RWPE2 (cell line): ENCODE results near the gene PCCA.

Experiments used
- ATAC-seq: fragments of 200-7000 bp; cut with Tn5 transposase; 3 replicates; pipeline ENCODE4 v1.9.1; 2021; ENCODE audit warnings: low read depth
- DNase-seq: peaks from one replicate; pipeline ENCODE4 v3.0.0-alpha.2; 2020; ENCODE audit warnings: low spot score
- H3K27ac ChIP-seq: fragments of 450-650 bp; 2 replicates; pipeline ENCODE4 v1.5.1; 2017; ENCODE audit warnings: mild to moderate bottlenecking; ENCODE audit not compliant: poor library complexity, severe bottlenecking
- H3K27me3 ChIP-seq: fragments of 250-450 bp; sonication (Bioruptor Pico); 2 replicates; pipeline ENCODE4 v1.5.1; 2021; ENCODE audit warnings: mild to moderate bottlenecking, moderate library complexity; ENCODE audit not compliant: insufficient read depth, poor library complexity, severe bottlenecking
- H3K36me3 ChIP-seq: fragments of 250-450 bp; sonication (Bioruptor Pico); 2 replicates; pipeline ENCODE4 v1.5.1; 2020; ENCODE audit warnings: low read depth, mild to moderate bottlenecking, moderate library complexity
- H3K4me1 ChIP-seq: fragments of 250-450 bp; sonication (Bioruptor Pico); 2 replicates; pipeline ENCODE4 v1.5.1; 2021; ENCODE audit warnings: mild to moderate bottlenecking, moderate library complexity; ENCODE audit not compliant: insufficient read depth, poor library complexity, severe bottlenecking
- H3K4me3 ChIP-seq: fragments of 250-450 bp; sonication (Bioruptor Pico); 2 replicates; pipeline ENCODE4 v1.5.1; 2021; ENCODE audit warnings: mild to moderate bottlenecking, moderate library complexity; ENCODE audit not compliant: severe bottlenecking
- H3K9me3 ChIP-seq: fragments of 250-450 bp; sonication (Bioruptor Pico); 2 replicates; pipeline ENCODE4 v1.5.1; 2021; ENCODE audit warnings: mild to moderate bottlenecking, moderate library complexity; ENCODE audit not compliant: severe bottlenecking
- TF ChIP-seq, protein P1 (sequence below): fragments of 450-650 bp; IDR thresholded peaks from one replicate; pipeline ENCODE4 v1.5.1; 2017; ENCODE audit warnings: mild to moderate bottlenecking, moderate library complexity; ENCODE audit not compliant: poor library complexity, severe bottlenecking

PCCA gene

DNA sequence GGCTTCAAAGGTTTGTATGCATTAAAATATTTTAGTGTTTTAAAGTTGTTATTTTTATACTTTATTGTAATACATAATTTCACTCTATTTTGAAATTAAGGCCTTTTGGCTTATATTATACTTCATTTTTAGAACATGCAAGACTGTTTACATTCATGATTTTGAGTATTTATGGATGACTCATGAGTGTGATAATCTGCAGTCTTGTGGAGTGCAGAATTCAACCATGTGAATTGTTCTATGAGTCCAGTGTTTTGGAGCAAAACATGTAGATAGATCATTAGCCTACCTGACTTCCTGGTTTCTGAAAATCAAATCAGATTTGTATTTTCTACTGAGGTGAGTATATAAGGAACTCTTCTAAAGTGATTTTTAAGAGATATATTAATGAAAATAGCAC, 241.8 kb downstream of the PCCA start:
- Histone ChIP-seq H3K27ac (no peak overlapping the region), H3K4me3 (no peak overlapping the region), H3K9me3 (no peaks in the 10 kb centered on the region), H3K27me3 (no peaks in the 10 kb centered on the region), H3K36me3 (no peaks in the 10 kb centered on the region), H3K4me1 (no peaks in the 10 kb centered on the region)
- no peak for ATAC-seq
- no peak for DNase-seq
- TF ChIP-seq, protein P1, sequence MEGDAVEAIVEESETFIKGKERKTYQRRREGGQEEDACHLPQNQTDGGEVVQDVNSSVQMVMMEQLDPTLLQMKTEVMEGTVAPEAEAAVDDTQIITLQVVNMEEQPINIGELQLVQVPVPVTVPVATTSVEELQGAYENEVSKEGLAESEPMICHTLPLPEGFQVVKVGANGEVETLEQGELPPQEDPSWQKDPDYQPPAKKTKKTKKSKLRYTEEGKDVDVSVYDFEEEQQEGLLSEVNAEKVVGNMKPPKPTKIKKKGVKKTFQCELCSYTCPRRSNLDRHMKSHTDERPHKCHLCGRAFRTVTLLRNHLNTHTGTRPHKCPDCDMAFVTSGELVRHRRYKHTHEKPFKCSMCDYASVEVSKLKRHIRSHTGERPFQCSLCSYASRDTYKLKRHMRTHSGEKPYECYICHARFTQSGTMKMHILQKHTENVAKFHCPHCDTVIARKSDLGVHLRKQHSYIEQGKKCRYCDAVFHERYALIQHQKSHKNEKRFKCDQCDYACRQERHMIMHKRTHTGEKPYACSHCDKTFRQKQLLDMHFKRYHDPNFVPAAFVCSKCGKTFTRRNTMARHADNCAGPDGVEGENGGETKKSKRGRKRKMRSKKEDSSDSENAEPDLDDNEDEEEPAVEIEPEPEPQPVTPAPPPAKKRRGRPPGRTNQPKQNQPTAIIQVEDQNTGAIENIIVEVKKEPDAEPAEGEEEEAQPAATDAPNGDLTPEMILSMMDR: no peak

DNA sequence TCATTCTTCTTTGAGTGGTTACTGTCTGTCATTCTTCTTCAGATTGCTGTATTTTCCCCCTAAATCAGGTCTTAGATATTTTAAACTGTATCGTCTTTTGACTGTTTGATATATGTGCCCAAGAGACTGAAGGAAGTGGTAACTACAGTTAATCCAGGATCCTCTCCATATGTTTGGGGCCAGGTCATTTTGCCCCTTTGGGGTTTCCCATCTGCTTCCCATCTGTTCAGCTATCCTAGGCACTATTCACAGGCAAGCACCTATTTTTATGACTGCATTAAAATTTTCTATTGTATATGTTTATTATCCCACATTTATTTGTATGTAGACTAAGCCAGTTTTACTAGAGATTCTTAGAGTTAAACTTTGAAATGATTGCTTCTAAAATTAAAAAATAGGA, 244.2 kb downstream of the PCCA start:
- Histone ChIP-seq H3K27me3 (no peaks in the 10 kb centered on the region), H3K9me3 (no peaks in the 10 kb centered on the region), H3K4me3 (no peak overlapping the region), H3K4me1 (no peaks in the 10 kb centered on the region), H3K36me3 (no peaks in the 10 kb centered on the region), H3K27ac (no peak overlapping the region)
- no peak for DNase-seq
- TF ChIP-seq, protein P1: no peak
- no peak for ATAC-seq

DNA sequence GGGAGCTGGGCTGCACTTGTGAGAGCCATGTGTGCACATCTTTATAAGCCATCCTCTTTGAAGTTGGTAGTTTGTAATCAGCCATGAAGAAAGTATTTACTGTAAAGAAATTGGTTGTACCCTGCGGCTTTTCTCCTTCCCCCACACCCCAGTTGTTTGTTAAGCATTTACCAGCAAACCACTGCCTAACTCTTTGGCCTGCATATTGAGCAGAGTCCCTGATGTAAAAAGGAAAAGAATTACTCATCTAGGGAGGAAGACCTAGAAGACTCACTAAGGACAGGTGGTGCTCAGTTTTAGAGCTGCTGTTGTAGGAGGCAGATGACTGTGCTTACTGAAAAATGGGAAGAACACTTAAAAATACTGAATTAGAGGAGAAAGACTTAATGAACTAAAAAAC, 245.3 kb downstream of the PCCA start:
- ATAC-seq: no peak
- TF ChIP-seq, protein P1: no peak

DNA sequence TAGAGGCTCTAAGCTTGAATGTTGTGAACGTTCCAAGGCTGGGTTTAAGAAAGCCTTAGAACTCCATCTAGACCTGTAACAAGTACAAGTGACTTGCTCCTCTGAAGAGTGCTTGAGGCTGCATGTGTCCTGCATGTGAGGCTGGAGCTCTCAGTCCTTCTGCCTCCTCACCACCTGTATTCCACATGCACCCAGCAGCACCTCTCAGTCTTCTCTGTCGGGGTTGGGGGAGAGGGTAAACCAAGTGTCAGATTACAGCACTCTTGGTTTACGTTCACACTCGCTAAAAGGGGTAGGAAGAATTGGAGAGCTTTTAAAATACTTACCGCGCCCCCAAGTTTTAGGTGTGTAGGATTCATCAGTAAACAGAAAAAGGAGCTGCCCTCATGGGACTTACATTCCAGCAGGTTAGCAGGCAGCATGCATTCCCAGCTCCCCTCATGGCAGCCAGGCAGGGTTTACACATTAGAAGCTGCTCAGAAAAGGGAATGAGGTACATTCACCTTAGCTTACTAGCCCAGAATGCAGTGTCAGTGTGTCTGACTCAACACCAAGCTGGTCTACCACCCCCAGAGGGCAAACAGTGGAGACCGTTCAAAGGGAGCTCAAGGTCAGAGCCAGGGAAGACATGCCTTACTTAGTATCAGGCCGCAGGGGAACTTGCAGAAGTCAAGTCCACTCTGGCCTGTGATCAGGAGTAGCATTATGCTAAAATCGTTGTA, 248.1 kb downstream of the PCCA start:
- no peaks in the 10 kb centered on the region for H3K4me1 ChIP-seq
- TF ChIP-seq, protein P1: no peak
- H3K9me3 ChIP-seq: no peaks in the 10 kb centered on the region
- H3K36me3 ChIP-seq: no peaks in the 10 kb centered on the region
- no peak overlapping the region for H3K4me3 ChIP-seq
- H3K27ac ChIP-seq: no peak overlapping the region
- no peaks in the 10 kb centered on the region for H3K27me3 ChIP-seq
- ATAC-seq: no peak
- no peak for DNase-seq

More for the DNA sequence above, 245.3 kb downstream of the PCCA start:
- Histone ChIP-seq H3K36me3 (no peaks in the 10 kb centered on the region), H3K27me3 (no peaks in the 10 kb centered on the region), H3K4me1 (no peaks in the 10 kb centered on the region), H3K9me3 (no peaks in the 10 kb centered on the region), H3K27ac (no peak overlapping the region), H3K4me3 (no peak overlapping the region)
- DNase-seq: no peak

DNA sequence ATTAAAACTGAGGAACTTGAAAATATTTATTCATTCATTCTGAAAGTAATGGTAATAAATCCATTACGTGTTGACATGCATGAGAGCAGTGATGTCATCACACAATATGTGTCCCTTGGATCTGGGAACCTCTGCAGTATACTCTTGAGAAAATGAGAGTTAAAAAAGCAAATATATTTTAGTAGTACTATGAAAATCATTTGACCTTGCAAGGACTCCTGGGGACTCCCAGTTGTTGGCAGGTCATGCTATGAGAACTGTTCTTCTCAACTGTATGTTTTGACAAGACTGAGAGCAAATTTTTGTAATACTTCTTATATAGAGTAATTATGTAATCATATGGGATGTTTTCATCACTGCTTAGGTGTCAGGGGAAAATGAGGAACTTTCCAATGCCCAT, 249.4 kb downstream of the PCCA start:
- Histone ChIP-seq H3K36me3 (no peaks in the 10 kb centered on the region), H3K9me3 (no peaks in the 10 kb centered on the region), H3K4me1 (no peaks in the 10 kb centered on the region), H3K27ac (no peak overlapping the region), H3K4me3 (no peak overlapping the region), H3K27me3 (no peaks in the 10 kb centered on the region)
- ATAC-seq (no peak), DNase-seq (no peak)
- TF ChIP-seq, protein P1: no peak
